IPS DF 19.7 (cell line): ENCODE measurements around the gene SPESP1.
A peak's percentile ranks its signal among the peaks of the same experiment; 100 is the strongest.

Experiments used
- DNase-seq: peaks from one replicate; pipeline ENCODE4 v3.0.0-alpha.2; 2013; ENCODE audit warnings: low read depth, low spot score

Gene SPESP1

GRCh38 chr15:68930268-68931022 is at the start of gene SPESP1:
Gene SPESP1 (plus strand): TSS chr15:68930525. CDS start chr15:68930654, 129 bp downstream.
- DNase-seq: no peak

DNA sequence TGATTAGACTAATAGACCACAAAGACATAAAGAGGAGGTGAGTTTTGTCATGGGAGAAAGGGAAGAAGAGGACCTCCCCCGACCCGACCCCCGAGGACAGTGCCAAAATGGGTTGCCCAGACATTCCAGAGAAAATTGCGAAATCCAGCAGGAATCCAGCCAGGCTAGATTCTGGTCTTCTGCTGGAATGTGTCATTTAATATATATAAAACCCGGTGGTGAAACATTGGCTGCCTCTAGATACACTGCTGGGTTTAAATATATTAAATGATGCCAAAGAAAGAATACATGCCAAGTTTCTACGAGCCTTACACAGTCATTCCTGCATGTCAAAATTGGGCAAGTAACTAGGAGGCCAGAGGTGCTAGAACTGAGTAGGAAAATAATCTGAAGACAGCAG is 45.3 kb upstream of the SPESP1 start:
- DNase-seq: no peak

- DNase-seq: no peak
Observed at GRCh38 chr15:68887120-68887519, 43.2 kb upstream of the SPESP1 start.

DNA sequence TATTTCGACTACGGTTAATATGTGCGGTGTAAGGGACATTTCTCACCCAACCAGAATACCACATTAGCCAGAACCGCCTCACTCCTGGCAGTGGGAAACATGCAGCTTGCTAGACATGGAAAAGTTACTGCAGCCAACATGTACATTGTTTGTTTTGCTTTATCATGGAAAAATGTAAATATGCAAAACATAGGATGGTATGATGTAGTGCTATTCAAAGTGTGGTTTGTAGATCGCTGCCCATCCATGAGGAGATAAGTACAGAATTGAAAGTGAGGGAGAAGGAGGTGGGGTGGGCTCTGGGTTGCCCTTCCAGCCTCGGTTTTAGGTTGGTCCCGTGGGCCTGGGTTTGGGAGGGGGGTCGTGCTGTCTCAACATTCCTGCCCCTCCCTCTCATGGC is 42.5 kb upstream of the SPESP1 start:
- no peak for DNase-seq

- DNase-seq: no peak
Observed at GRCh38 chr15:68888419-68888818, 41.9 kb upstream of the SPESP1 start.

DNA sequence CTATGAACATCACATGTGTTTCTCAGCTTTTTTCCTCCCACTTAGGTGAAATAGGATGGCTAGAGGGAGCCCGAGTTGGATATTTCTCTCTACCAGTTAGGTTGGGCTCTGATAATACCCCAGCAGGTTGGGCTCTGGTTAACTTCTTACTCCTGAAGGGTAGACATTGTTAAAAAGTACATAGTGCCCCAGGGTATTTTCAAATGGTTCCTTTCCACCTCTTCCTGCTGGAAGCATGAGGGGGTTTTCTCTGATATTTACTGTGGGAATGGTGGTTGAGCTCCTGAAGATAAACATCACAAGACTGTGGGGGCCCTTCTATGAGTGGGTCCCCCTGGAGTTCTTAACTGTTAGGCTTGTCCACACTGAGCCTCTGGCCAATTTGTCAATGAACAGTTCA is 36.1 kb upstream of the SPESP1 start:
- DNase-seq: no peak

DNA sequence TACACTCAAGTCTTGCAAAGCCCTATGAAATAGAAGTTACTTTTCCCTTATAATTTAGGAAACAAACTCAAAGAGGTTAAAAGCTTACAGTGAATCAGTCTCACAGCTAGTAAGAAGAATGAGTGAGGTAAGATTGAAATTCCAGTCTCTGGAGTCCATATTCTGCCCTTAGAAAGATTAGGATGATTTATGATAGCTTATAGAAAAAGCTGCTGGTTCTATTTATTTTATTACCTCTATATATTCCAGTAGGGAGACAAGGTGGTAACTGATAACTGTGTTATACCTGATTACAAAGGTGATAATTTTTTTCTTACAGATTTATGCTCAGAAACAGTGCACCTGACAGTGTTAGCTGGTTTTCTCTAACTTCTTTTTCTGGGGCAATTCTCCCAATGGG is 34.1 kb upstream of the SPESP1 start:
- DNase-seq: no peak

GRCh38 chr15:68897016-68897415 is 33.3 kb upstream of the SPESP1 start:
- DNase-seq: no peak

DNA sequence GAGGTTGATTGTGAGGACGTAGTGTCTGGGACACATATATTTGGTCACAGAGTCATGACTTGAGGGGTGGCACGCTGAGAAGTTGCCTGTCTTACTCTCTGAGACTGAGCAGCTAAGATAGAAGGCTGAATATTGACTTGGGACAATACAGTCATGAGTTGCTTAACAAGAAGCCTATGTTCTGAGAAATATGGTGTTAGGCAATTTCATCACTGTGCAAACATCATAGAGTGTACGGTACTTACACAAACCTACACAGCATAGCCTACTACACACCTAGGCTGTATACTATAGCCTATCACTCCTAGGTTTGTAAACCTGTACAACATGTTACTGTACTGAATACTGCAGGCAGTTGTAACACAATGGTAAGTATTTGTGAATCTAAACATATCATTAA is 30.3 kb upstream of the SPESP1 start:
- DNase-seq: no peak

DNA sequence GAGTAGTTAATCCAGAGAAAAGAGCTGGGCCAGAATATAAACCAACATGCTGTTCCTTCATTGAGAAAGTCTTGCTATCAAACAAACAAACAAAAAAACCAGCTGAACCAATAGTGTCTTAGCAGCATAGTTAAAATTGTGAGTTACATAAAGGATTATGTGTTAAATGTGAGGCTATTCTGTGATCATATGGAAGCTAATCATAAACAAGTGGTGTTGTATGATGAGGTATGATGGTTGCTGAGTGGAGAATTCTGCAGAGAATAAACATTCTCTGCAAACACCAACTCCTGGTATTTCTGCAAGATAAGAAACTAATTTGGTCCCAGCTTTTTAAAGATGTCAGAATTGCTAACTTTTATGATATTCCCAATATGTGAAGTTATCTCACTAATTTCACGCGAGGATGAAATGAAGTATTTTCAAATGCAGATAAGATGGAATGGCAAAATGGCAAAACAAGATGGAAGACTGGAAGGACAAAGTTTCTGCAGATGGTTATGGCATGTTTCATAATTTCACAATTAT is 22.9 kb upstream of the SPESP1 start:
- DNase-seq: no peak

GRCh38 chr15:68909601-68910100 is 20.7 kb upstream of the SPESP1 start:
- DNase-seq: no peak

- no peak for DNase-seq
Observed at GRCh38 chr15:68910341-68910740, 20.0 kb upstream of the SPESP1 start.

GRCh38 chr15:68910816-68911215 is 19.5 kb upstream of the SPESP1 start:
- DNase-seq: no peak

GRCh38 chr15:68921926-68922325 is 8.4 kb upstream of the SPESP1 start:
- no peak for DNase-seq

- peak; percentile 47 for DNase-seq
Observed at GRCh38 chr15:68924866-68925560, 5.3 kb upstream of the SPESP1 start.

DNA sequence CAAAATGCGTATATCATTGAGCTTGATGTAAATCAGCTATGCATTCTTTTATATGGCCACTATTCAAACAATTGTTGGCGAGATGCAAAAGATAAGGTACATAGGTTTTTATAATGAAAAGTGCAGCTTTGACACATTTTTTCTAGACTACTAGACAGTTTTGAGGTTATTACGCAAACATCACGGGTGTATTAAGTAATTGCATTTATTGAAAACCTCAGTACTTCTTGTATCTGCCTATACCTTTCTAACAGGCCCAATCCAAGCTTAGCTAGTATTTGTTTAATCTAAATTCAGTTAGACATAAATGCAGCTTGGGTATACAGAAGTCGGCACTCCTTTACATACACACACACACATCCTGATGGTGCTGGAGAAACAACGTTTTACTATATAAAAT is 2.7 kb downstream of the SPESP1 start:
- DNase-seq: no peak

DNA sequence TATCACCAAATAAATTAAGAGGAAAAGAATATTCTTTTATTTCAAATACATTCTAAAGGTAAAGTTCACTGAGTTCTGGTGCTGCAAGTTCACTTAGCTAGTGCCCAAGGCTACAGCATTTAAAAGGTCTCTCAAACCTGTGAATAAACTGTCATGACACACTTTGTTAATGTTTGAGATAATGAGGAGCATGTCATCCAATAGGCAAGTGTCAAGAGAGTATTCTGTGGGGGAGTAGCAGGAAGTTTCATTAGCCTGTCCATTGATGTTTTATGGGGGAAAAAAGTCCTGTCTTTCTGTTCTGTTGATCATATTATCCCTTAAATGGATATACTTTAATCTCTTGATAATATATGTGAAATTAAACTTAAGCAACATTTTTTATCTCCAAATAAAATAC is 4.0 kb downstream of the SPESP1 start:
- no peak for DNase-seq

- no peak for DNase-seq
Observed at GRCh38 chr15:68935400-68935937, 5.1 kb downstream of the SPESP1 start.

- DNase-seq: no peak
Observed at GRCh38 chr15:68939501-68939900, 9.2 kb downstream of the SPESP1 start.

GRCh38 chr15:68951813-68952212 is 21.5 kb downstream of the SPESP1 start:
- DNase-seq: no peak

DNA sequence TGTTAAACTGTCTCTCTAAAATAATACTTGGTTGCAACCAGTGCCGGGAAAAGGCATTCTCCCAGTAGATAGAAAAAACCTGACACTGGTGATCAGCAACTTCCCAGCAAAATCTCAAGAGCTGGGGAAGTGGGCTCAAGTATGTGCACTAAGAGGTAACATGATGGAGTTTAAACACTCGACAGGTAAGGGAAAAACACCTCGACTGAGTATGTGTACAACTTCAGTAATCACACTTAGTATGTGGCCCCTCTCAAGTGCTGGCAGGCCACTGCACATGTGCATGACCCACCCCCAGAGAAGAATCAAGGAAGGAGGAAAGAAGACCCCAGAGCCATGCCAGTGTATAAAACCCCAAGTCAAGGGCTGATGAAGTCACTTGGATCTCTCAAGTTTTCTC is 27.4 kb downstream of the SPESP1 start:
- DNase-seq: no peak

DNA sequence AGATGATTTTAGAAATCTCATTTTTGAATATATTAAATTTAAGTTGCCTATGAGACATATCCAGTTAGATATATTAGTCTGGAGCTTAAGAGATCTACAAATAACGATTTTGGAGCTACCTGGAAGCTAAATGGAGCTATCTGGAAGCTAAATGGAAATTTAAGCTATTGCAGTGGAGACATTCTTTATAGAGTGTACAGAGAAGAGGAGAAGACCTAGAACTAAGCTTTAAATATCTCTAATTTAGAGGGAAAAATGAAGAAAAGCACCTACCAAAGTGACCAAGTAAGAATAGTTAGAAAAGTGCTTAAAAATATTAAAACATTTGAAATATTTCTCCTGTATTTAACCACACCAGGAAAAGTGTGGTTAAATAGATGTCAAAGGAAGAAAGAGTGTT is 28.3 kb downstream of the SPESP1 start:
- DNase-seq: no peak

DNA sequence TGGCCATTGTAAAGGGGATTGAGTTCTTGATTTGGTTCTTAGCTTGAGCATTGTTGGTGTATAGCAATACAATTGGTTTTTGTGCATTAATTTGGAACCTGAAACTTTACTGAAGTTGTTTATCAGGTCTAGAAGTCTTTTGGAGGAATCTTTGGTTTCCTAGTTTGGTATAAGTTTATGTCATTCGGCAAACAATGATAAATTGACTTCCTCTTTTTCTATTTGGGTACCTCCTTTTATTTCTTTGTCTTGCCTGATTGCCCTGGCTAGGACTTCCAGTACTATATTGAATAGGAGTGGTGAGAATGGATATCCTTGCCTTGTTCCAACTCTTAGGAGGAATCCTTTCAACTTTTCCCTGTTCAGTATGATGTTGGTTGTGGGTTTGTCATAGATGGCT is 32.1 kb downstream of the SPESP1 start:
- no peak for DNase-seq
